HCT116 (cell line): ENCODE measurements around the gene DENND11.

Experiments
- ELF1 ChIP-seq: IDR thresholded peaks from 2 replicates; pipeline ENCODE4 v1.6.1; 2012; ENCODE audit warnings: low read depth, borderline replicate concordance
- POLR2A ChIP-seq: IDR thresholded peaks from 2 replicates; pipeline ENCODE4 v1.7.0; 2011; ENCODE audit warnings: borderline replicate concordance; ENCODE audit not compliant: insufficient read depth, insufficient read length; ENCODE audit errors: extremely low read depth
- POLR2AphosphoS5 ChIP-seq: IDR thresholded peaks from 2 replicates; pipeline ENCODE4 v1.6.1; 2011; ENCODE audit warnings: mild to moderate bottlenecking, low read depth, low read length, moderate library complexity
- RAD21 ChIP-seq: IDR thresholded peaks from 2 replicates; pipeline ENCODE4 v1.6.1; 2012; ENCODE audit warnings: low read depth, mild to moderate bottlenecking
- TF ChIP-seq, protein P1 (sequence below), 3 experiments: fragments of 200-600 bp in 1 of 3; sonication (generic) in 1 of 3; IDR thresholded peaks in 2 of 3; conservative IDR thresholded peaks in 1 of 3; 2 replicates each; pipeline ENCODE4 v1.5.1; 2012 to 2017; ENCODE audit warnings: low read depth in 2 of 3, low read length in 2 of 3, antibody characterized with exemption in 1 of 3, borderline replicate concordance in 1 of 3, control low read depth in 1 of 3, mild to moderate bottlenecking in 1 of 3, mixed read lengths in 1 of 3, mixed run types in 1 of 3, moderate library complexity in 1 of 3; ENCODE audit not compliant: insufficient read depth in 1 of 3

DNA sequence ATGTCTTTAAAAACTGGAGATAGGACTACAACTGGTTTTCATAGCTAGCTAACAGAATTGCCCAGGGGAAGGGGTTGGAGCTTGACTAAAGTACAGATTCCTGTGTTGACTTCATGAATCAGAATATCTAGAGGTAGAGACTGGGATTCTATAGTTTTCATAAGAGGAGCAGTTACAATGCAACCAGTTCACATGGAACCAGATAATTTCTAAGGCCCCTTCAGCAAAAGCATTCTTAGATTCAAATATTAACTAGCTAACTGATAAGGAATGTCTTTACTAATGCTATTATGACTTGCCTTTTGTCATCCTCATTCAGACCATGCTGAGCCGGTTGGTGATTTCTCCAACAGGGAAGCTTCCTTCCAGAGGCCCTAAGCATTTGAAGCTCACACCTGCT is 11.9 kb upstream of the DENND11 start:
- TF ChIP-seq, protein P1, sequence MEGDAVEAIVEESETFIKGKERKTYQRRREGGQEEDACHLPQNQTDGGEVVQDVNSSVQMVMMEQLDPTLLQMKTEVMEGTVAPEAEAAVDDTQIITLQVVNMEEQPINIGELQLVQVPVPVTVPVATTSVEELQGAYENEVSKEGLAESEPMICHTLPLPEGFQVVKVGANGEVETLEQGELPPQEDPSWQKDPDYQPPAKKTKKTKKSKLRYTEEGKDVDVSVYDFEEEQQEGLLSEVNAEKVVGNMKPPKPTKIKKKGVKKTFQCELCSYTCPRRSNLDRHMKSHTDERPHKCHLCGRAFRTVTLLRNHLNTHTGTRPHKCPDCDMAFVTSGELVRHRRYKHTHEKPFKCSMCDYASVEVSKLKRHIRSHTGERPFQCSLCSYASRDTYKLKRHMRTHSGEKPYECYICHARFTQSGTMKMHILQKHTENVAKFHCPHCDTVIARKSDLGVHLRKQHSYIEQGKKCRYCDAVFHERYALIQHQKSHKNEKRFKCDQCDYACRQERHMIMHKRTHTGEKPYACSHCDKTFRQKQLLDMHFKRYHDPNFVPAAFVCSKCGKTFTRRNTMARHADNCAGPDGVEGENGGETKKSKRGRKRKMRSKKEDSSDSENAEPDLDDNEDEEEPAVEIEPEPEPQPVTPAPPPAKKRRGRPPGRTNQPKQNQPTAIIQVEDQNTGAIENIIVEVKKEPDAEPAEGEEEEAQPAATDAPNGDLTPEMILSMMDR (IDR thresholded peaks at IDR 0.05 in 2 of 3, conservative IDR thresholded peaks at IDR 0.05 in 1 of 3; ENCODE audit: borderline replicate concordance in 1 of 3, insufficient read depth in 1 of 3, low read depth in 2 of 3, low read length in 2 of 3), result no peak
- no peak for TF ChIP-seq POLR2AphosphoS5
- no peak for TF ChIP-seq ELF1
- no peak for TF ChIP-seq RAD21
- no peak for TF ChIP-seq POLR2A
